ENCODE measurements around the gene PDZD7. TPM values are rescaled to one million over a fixed set of nuclear protein-coding genes. Genes with fewer than 3 reads are reported as not detected.

PDZD7 gene
- total RNA-seq, 1 donor from 2014 or later = not detected

DNA sequence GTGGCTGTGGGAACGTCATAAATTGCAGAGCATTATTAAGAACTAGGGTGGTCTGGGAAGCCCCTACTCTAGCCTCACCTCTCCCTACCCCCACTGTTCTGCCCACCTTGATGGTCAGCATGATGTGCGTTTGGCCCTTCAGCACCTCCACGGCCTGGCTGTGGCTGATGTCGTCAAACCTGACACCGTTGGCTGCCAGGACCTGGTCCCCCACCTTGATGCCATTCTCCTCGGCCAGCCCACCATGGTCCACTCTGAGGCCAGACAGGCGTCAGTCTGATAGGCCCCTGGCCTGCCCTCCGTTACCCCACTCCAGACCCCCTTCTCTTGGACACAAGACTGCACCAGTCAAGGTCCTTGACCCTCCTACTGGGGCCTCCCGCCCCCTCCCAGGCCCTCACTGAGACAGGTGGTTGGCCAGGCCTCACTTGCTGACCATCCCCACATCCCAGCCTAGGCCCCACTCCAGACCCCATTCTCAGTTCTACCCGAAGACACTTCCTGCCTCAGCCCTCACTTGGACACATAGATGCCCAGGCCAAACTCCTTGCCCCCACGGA, 9.2 kb downstream of the PDZD7 start:
- H3F3A ChIP-seq (ENCODE audit: low read depth) = peaks cover 8% of the 10 kb centered on the region
- no peak overlapping the region for H3K4me2 ChIP-seq
- H3K27ac Mint-ChIP-seq = peak overlapping the region; percentile 57
- H3K27ac ChIP-seq = no peak overlapping the region
- H3K9me3 Mint-ChIP-seq = no peaks in the 10 kb centered on the region
- H3K9ac ChIP-seq = no peak overlapping the region
- no peak overlapping the region for H2AFZ ChIP-seq (replicated peaks)
- H3K79me2 ChIP-seq (ENCODE audit: low read depth) = no peaks in the 10 kb centered on the region
- DNase-seq (ENCODE audit: low spot score) = no peak
- H3K4me1 Mint-ChIP-seq = peaks cover 12% of the 10 kb centered on the region
- TF ChIP-seq EZH2 (IDR thresholded peaks at IDR 0.05) (no peak), EZH2phosphoT487 (IDR thresholded peaks at IDR 0.05) (no peak)
- TF ChIP-seq, protein P1, sequence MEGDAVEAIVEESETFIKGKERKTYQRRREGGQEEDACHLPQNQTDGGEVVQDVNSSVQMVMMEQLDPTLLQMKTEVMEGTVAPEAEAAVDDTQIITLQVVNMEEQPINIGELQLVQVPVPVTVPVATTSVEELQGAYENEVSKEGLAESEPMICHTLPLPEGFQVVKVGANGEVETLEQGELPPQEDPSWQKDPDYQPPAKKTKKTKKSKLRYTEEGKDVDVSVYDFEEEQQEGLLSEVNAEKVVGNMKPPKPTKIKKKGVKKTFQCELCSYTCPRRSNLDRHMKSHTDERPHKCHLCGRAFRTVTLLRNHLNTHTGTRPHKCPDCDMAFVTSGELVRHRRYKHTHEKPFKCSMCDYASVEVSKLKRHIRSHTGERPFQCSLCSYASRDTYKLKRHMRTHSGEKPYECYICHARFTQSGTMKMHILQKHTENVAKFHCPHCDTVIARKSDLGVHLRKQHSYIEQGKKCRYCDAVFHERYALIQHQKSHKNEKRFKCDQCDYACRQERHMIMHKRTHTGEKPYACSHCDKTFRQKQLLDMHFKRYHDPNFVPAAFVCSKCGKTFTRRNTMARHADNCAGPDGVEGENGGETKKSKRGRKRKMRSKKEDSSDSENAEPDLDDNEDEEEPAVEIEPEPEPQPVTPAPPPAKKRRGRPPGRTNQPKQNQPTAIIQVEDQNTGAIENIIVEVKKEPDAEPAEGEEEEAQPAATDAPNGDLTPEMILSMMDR (IDR thresholded peaks at IDR 0.05) = no peak
- H3K4me3 Mint-ChIP-seq = no peak overlapping the region
- H3K36me3 ChIP-seq = no peaks in the 10 kb centered on the region
- peaks cover 25% of the 10 kb centered on the region for H3K27me3 Mint-ChIP-seq (ENCODE audit: insufficient read depth, low read depth)
- peaks cover 11% of the 10 kb centered on the region for H3K4me1 ChIP-seq
- H3K4me3 ChIP-seq = no peak overlapping the region
- peaks cover 46% of the 10 kb centered on the region for H3K27me3 ChIP-seq
- no peaks in the 10 kb centered on the region for H3K36me3 Mint-ChIP-seq
- no peaks in the 10 kb centered on the region for H4K20me1 ChIP-seq (ENCODE audit: low read depth)
- no peaks in the 10 kb centered on the region for H3K9me3 ChIP-seq (ENCODE audit: low read depth)

DNA sequence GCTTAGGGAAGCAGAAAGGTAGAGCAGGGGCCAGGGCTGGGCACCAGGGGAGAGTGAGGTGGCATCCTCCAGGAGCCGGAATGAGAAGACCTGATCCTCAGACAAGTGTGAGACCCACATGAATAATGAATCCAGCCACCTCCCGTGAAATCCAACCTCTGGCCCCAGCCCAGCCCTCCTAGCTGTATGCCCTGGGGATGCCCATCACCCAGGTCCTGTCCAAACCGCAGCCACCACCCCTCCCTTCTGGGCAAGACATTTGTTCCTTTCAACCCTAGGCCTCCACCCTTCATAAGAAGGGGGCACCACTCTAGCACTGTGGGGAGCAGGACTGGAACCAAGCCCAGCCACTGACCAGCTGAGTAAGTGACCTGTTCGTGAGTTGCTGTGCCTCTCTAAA, 9.7 kb downstream of the PDZD7 start:
- Histone ChIP-seq H3K4me3 (no peak overlapping the region), H2AFZ (replicated peaks) (no peak overlapping the region), H3K27ac (no peak overlapping the region), H3K36me3 (no peaks in the 10 kb centered on the region), H3K79me2 (ENCODE audit: low read depth) (no peaks in the 10 kb centered on the region), H4K20me1 (ENCODE audit: low read depth) (no peaks in the 10 kb centered on the region), H3K9ac (no peak overlapping the region), H3F3A (ENCODE audit: low read depth) (peaks cover 8% of the 10 kb centered on the region), H3K4me2 (no peak overlapping the region), H3K4me1 (peaks cover 9% of the 10 kb centered on the region), H3K9me3 (ENCODE audit: low read depth) (no peaks in the 10 kb centered on the region), H3K27me3 (peaks cover 52% of the 10 kb centered on the region)
- Mint-ChIP-seq H3K27me3 (ENCODE audit: insufficient read depth, low read depth) (peaks cover 30% of the 10 kb centered on the region), H3K36me3 (no peaks in the 10 kb centered on the region), H3K9me3 (no peaks in the 10 kb centered on the region), H3K4me3 (no peak overlapping the region), H3K4me1 (peaks cover 15% of the 10 kb centered on the region), H3K27ac (no peak overlapping the region)
- no peak for DNase-seq (ENCODE audit: low spot score)
- TF ChIP-seq, protein P1 (IDR thresholded peaks at IDR 0.05) = no peak
- TF ChIP-seq EZH2 (IDR thresholded peaks at IDR 0.05) (no peak), EZH2phosphoT487 (IDR thresholded peaks at IDR 0.05) (no peak)

DNA sequence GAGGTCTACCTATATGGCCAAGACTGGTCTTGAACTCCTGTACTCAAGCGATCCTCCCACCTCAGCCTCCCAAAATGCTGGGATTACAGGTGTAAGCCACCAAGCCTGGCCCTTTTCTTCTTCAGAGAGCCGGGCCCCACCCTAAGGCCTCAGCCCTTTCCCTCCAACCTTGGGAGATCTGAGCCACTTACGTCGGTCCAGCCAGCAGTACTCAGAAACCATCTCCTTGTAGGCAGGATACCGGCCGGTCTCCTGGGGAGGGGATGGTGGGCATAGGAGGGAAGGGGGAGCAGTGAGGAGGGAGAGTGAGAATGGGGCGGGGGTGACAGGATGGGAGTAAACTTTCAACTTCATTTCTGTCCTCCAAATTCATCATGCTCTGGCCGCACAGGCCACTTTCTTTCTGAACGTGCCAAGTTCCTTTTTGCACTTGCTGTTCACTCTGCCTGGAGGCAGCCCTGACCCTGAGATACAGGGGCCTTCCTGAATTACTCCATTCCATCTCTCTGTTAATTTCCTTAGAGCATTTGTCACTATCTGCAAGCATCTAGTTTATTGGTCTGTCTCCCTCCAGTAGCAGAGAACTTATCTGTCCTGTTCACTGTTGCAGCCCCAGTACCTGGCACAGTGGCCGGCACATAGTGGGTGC, 10.4 kb downstream of the PDZD7 start:
- Mint-ChIP-seq H3K4me1 (peaks cover 18% of the 10 kb centered on the region), H3K9me3 (no peaks in the 10 kb centered on the region), H3K4me3 (no peak overlapping the region), H3K36me3 (no peaks in the 10 kb centered on the region), H3K27ac (no peak overlapping the region), H3K27me3 (ENCODE audit: insufficient read depth, low read depth) (peaks cover 31% of the 10 kb centered on the region)
- DNase-seq (ENCODE audit: low spot score) = no peak
- H3F3A ChIP-seq (ENCODE audit: low read depth) = peaks cover 8% of the 10 kb centered on the region
- H4K20me1 ChIP-seq (ENCODE audit: low read depth) = no peaks in the 10 kb centered on the region
- no peaks in the 10 kb centered on the region for H3K36me3 ChIP-seq
- TF ChIP-seq EZH2 (IDR thresholded peaks at IDR 0.05) = no peak
- TF ChIP-seq EZH2phosphoT487 (IDR thresholded peaks at IDR 0.05) = no peak
- TF ChIP-seq, protein P1 (IDR thresholded peaks at IDR 0.05) = no peak
- H3K27me3 ChIP-seq = peaks cover 59% of the 10 kb centered on the region
- H3K27ac ChIP-seq = no peak overlapping the region
- H3K79me2 ChIP-seq (ENCODE audit: low read depth) = no peaks in the 10 kb centered on the region
- no peak overlapping the region for H3K4me2 ChIP-seq
- no peak overlapping the region for H3K4me3 ChIP-seq
- H3K9ac ChIP-seq = no peak overlapping the region
- H3K4me1 ChIP-seq = peaks cover 9% of the 10 kb centered on the region
- no peak overlapping the region for H2AFZ ChIP-seq (replicated peaks)
- no peaks in the 10 kb centered on the region for H3K9me3 ChIP-seq (ENCODE audit: low read depth)
